H1 (cell line): ENCODE results near the gene WNT11. TPM values are rescaled to one million over a fixed set of nuclear protein-coding genes. Genes with fewer than 3 reads are reported as not detected.

ENCODE experiments used
- CREB1 ChIP-seq: IDR thresholded peaks from 2 replicates; pipeline ENCODE4 v1.6.1; 2012; ENCODE audit warnings: inconsistent platforms
- GABPA ChIP-seq: IDR thresholded peaks from 2 replicates; pipeline ENCODE4 v1.6.1; 2011; ENCODE audit warnings: mild to moderate bottlenecking, low read length, moderate library complexity, borderline replicate concordance; ENCODE audit not compliant: insufficient read depth
- KDM4A ChIP-seq: IDR thresholded peaks from one replicate; pipeline ENCODE4 v1.7.1; 2012; ENCODE audit warnings: low read depth, mild to moderate bottlenecking, moderate library complexity, low read length, inconsistent platforms; ENCODE audit not compliant: severe bottlenecking
- KDM5A ChIP-seq: fragments of 200-600 bp; IDR thresholded peaks from 2 replicates; pipeline ENCODE4 v1.7.1; 2012; ENCODE audit warnings: mild to moderate bottlenecking, low read length, inconsistent platforms, mixed read lengths
- NRF1 ChIP-seq: IDR thresholded peaks from 2 replicates; pipeline ENCODE4 v1.6.1; 2011; ENCODE audit warnings: mild to moderate bottlenecking, low read depth, low read length, improper control_type of control experiment
- polyA plus RNA-seq, 7 experiments: library from polyadenylated mRNA; depleted of rRNA in 3 of 7; stranded (reverse) in 5 of 7; unstranded in 2 of 7; fragments of >200 nt in 5 of 7; fragments of 200-250 nt in 2 of 7; gene quantifications; 1 replicate in 5 of 7; 2 replicates in 1 of 7; 4 replicates in 1 of 7; pipeline versions ENCODE4 v1.2.1 to v1.2.3, GENCODE V29; 2011 to 2013; ENCODE audit warnings: missing spikeins in 2 of 7, mixed read lengths in 2 of 7
- total RNA-seq: library from RNA; stranded (reverse); fragmentation: NEBNext Ultra II Directional; extraction: Animal tissue kit (Norgen Biotek cat#: 25700); gene quantifications from 2 replicates; pipeline ENCODE4 v1.2.1, GENCODE V29; 2021

Gene WNT11
- total and polyA plus RNA-seq, 2 of the 8 experiments (the other 6 are each of a cell fraction or from before 2014, with no cell fraction given) = 0.11 to 0.45 TPM

DNA sequence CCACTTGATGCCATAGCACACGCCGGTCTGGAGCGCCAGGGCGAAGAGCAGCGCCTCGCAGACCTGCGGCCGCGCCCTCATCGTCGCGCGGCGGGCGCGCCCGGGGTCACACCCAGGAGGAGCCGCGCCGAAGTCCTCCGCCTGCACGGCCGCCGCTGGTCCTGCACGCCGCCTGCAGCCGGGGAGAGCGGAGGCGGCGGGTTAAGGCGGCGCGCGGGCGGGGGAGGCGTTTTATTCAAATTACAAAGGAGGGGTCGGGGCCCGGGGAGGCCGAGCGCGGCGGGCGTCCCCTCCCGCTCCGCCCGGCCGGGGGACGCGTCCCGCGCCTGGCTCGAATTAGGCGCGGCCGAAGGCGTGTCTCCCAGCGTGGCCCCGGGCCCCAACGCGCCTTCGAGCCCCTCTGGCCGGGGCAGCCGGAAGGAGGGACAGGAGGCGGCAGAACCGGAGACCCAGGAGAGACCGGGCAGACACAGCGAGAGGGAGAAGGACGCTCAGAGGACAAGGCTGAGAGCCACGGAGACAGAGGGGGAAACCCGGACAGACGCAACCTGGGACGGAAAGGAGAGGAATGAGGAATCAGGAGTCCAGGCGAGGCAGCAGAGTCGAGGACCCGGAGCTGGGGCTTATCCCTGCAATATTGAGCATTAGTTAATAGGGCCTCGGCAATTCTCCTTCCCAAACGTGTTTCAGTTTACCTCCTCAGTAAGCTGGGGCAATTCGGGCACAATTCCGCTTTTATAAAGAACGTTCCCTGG is at the start of gene WNT11 (continued):
- peak; percentile 59 for TF ChIP-seq KDM4A
- no peak for TF ChIP-seq NRF1
- TF ChIP-seq GABPA = no peak
- no peak for TF ChIP-seq KDM5A
- no peak for TF ChIP-seq CREB1
